HG03280 (cell line): Measurements from ENCODE around the gene ADAD2.

Experiments
- ATAC-seq: cut with Tn5 transposase; IDR thresholded peaks from one replicate; pipeline ENCODE4 v1.9.1; 2021; ENCODE audit warnings: mild to moderate bottlenecking, moderate library complexity; ENCODE audit not compliant: unreplicated experiment

Gene ADAD2

GRCh38 chr16:84176192-84177053 is 14.5 kb upstream of the ADAD2 start:
- ATAC-seq, result no peak

- no peak for ATAC-seq
These were observed 13.2 kb upstream of the ADAD2 start for GRCh38 chr16:84177741-84178073.

- no peak for ATAC-seq
These were observed 12.7 kb upstream of the ADAD2 start for GRCh38 chr16:84178146-84178765.

GRCh38 chr16:84178892-84179611 is 11.9 kb upstream of the ADAD2 start:
- no peak for ATAC-seq

- no peak for ATAC-seq
These were observed 11.2 kb upstream of the ADAD2 start for GRCh38 chr16:84179612-84180320.

- no peak for ATAC-seq
These were observed 10.3 kb upstream of the ADAD2 start for GRCh38 chr16:84180519-84181140.

- ATAC-seq, result no peak
These were observed 9.6 kb upstream of the ADAD2 start for GRCh38 chr16:84181144-84181915.

GRCh38 chr16:84182104-84182503 is 8.9 kb upstream of the ADAD2 start:
- ATAC-seq, result no peak

- no peak for ATAC-seq
These were observed 8.0 kb upstream of the ADAD2 start for GRCh38 chr16:84182680-84183571.

- ATAC-seq, result no peak
These were observed 7.4 kb upstream of the ADAD2 start for GRCh38 chr16:84183572-84183875.

GRCh38 chr16:84183911-84184591 is 6.9 kb upstream of the ADAD2 start:
- no peak for ATAC-seq

- ATAC-seq, result no peak
These were observed 6.2 kb upstream of the ADAD2 start for GRCh38 chr16:84184775-84185174.

GRCh38 chr16:84186685-84187437 is 4.1 kb upstream of the ADAD2 start, which contains the start of gene TAF1C:
Gene TAF1C, minus strand, starts transcription at chr16:84187057. Its CDS starts 2,069 bp downstream, at chr16:84184988.
- peak; percentile 99 for ATAC-seq

GRCh38 chr16:84191466-84191865 is 509 bp downstream of the ADAD2 start:
- ATAC-seq, result no peak

GRCh38 chr16:84193480-84193879 is 2.5 kb downstream of the ADAD2 start:
- no peak for ATAC-seq

GRCh38 chr16:84194018-84194417 is 3.1 kb downstream of the ADAD2 start:
- no peak for ATAC-seq

- ATAC-seq, result no peak
These were observed 3.7 kb downstream of the ADAD2 start for GRCh38 chr16:84194470-84195200.
